ENCODE data around the gene SLC6A20. TPM values are rescaled to one million over a fixed set of nuclear protein-coding genes. Genes with fewer than 3 reads are reported as not detected.
A peak's percentile ranks its signal among the peaks of the same experiment; 100 is the strongest.

The SLC6A20 gene
- total RNA-seq, 5 donors from 2014 or later (not counting 1 experiment from before 2014, with no cell fraction given): 0.12 to 0.44 (median 0.24) TPM; not detected in 1

- Mint-ChIP-seq H3K27me3 (no peaks in the 10 kb centered on the region), H3K27ac (no peak overlapping the region), H3K36me3 (peaks cover 40% of the 10 kb centered on the region), H3K9me3 (no peaks in the 10 kb centered on the region), H3K4me3 (no peak overlapping the region), H3K4me1 (peaks cover 24 to 27% (median 27%) of the 10 kb centered on the region in 3 donors)
- peaks cover 13 to 17% of the 10 kb centered on the region in 2 experiments for H3K4me1 ChIP-seq (ENCODE audit: control insufficient read depth in 1 of 2, extremely low read depth in 1 of 2, insufficient read depth in 2 of 2, low read length in 2 of 2)
- no CpG with 5 or more reads among the region's 1 CpG for WGBS (ENCODE audit: insufficient coverage)
- no peak overlapping the region for H3K27ac ChIP-seq (ENCODE audit: low read length)
- no peak for DNase-seq
- H3K27me3 ChIP-seq (replicated peaks in 1 of 2; ENCODE audit: control insufficient read depth in 2 of 2, extremely low read depth in 1 of 2, insufficient read depth in 2 of 2, low read length in 1 of 2): no peaks in the 10 kb centered on the region
- no peak overlapping the region for H3K4me3 ChIP-seq (ENCODE audit: control insufficient read depth in 1 of 2, extremely low read depth in 1 of 2, low read length in 1 of 2)
- H3K9me3 ChIP-seq: no peaks in the 10 kb centered on the region
- ChIA-PET CTCF (no interaction called here), POLR2A (interaction anchor here in 1 of 2 donors (0.7 kb wide), 1 partner anchor 1453 kb away, joined by 3 read pairs; no protein-coding TSS in a partner anchor)
- peaks cover 0 to 10% of the 10 kb centered on the region in 2 donors for H3K36me3 ChIP-seq (ENCODE audit: control insufficient read depth in 2 of 2, extremely low read depth in 1 of 2, insufficient read depth in 1 of 2, low read length in 1 of 2)
- no peak for ATAC-seq (replicated peaks in 1 of 4)
Measured at GRCh38 chr3:45838466-45838865, 42.1 kb upstream of the SLC6A20 start.

- Histone ChIP-seq H3K27me3 (replicated peaks in 1 of 2; ENCODE audit: control insufficient read depth in 2 of 2, extremely low read depth in 1 of 2, insufficient read depth in 2 of 2, low read length in 1 of 2) (no peaks in the 10 kb centered on the region), H3K4me3 (ENCODE audit: control insufficient read depth in 1 of 2, extremely low read depth in 1 of 2, low read length in 1 of 2) (no peak overlapping the region), H3K4me1 (ENCODE audit: control insufficient read depth in 1 of 2, extremely low read depth in 1 of 2, insufficient read depth in 2 of 2, low read length in 2 of 2) (no peaks in the 10 kb centered on the region), H3K36me3 (ENCODE audit: control insufficient read depth in 2 of 2, extremely low read depth in 1 of 2, insufficient read depth in 1 of 2, low read length in 1 of 2) (peaks cover 0 to 14% of the 10 kb centered on the region in 2 donors), H3K9me3 (no peaks in the 10 kb centered on the region), H3K27ac (ENCODE audit: low read length) (no peak overlapping the region)
- CTCF ChIA-PET: interaction anchor here in 1 of 2 donors (0.6 kb wide), 1 partner anchor 321 kb away, joined by 3 read pairs; no protein-coding TSS in a partner anchor
- Mint-ChIP-seq H3K4me3 (no peak overlapping the region), H3K36me3 (peaks cover 61% of the 10 kb centered on the region), H3K27ac (no peak overlapping the region), H3K4me1 (no peaks in the 10 kb centered on the region), H3K27me3 (no peaks in the 10 kb centered on the region), H3K9me3 (no peaks in the 10 kb centered on the region)
- WGBS (ENCODE audit: insufficient coverage): 100% methylated on average over 2 of the region's 5 CpGs
- POLR2A ChIA-PET: no interaction called here
- ATAC-seq (replicated peaks in 1 of 4) (no peak), DNase-seq (peak in 1 of 35 experiments; percentile 21)
Measured at GRCh38 chr3:45832699-45833098, 36.4 kb upstream of the SLC6A20 start.

DNA sequence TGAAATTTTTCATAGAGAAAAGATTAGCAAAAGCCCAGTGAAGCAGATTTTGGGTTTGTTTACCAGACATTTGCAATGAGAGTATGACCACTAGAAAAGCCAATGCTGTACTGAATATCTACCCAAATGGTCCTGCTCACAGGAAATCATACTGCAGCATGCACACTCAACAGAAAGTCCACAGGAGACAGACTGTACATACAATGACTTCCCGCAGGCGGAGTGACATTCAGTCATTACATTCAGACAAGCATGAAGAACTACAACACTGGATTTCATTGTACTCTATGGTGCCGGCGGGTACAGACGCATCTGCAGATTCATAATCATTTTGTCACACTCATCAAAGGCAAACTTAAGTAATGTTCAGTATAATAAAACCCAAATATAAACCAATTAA, 33.8 kb upstream of the SLC6A20 start:
- Histone ChIP-seq H3K4me1 (ENCODE audit: control insufficient read depth in 1 of 2, extremely low read depth in 1 of 2, insufficient read depth in 2 of 2, low read length in 2 of 2) (peaks cover 0 to 2% of the 10 kb centered on the region in 2 experiments), H3K27me3 (replicated peaks in 1 of 2; ENCODE audit: control insufficient read depth in 2 of 2, extremely low read depth in 1 of 2, insufficient read depth in 2 of 2, low read length in 1 of 2) (no peaks in the 10 kb centered on the region), H3K36me3 (ENCODE audit: control insufficient read depth in 2 of 2, extremely low read depth in 1 of 2, insufficient read depth in 1 of 2, low read length in 1 of 2) (peaks cover 0 to 23% of the 10 kb centered on the region in 2 donors), H3K27ac (ENCODE audit: low read length) (no peak overlapping the region), H3K9me3 (no peaks in the 10 kb centered on the region), H3K4me3 (ENCODE audit: control insufficient read depth in 1 of 2, extremely low read depth in 1 of 2, low read length in 1 of 2) (no peak overlapping the region)
- 100% methylated on average over 2 of the region's 5 CpGs for WGBS (ENCODE audit: insufficient coverage)
- Mint-ChIP-seq H3K36me3 (peaks cover 64% of the 10 kb centered on the region), H3K4me1 (peaks cover 3 to 12% (median 6%) of the 10 kb centered on the region in 3 donors), H3K27ac (no peak overlapping the region), H3K9me3 (no peaks in the 10 kb centered on the region), H3K27me3 (no peaks in the 10 kb centered on the region), H3K4me3 (no peak overlapping the region)
- ChIA-PET POLR2A (no interaction called here), CTCF (no interaction called here)
- ATAC-seq (replicated peaks in 1 of 4): no peak
- DNase-seq: no peak

DNA sequence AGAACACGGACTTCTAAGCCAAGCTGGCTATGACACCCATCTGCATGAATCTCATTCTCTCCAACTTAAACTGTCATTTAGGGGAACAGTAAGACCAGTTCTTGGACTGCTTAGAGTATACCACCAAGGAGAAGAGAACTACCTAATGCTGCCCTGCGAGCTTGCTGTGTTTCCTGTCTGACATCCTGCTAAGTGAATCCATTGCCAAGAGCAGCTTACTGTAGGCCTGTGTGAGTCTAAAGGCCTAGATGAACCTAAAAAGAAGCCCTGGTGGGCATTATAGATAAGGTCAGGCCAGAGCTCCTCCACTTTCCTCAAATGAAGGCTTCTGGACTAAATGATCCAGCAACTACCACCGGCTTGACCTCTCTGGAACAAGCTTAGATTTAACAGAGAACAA, 30.6 kb upstream of the SLC6A20 start:
- Histone ChIP-seq H3K36me3 (ENCODE audit: control insufficient read depth in 2 of 2, extremely low read depth in 1 of 2, insufficient read depth in 1 of 2, low read length in 1 of 2) (peaks cover 0 to 16% of the 10 kb centered on the region in 2 donors), H3K27ac (ENCODE audit: low read length) (no peak overlapping the region), H3K9me3 (no peaks in the 10 kb centered on the region), H3K27me3 (replicated peaks in 1 of 2; ENCODE audit: control insufficient read depth in 2 of 2, extremely low read depth in 1 of 2, insufficient read depth in 2 of 2, low read length in 1 of 2) (no peaks in the 10 kb centered on the region), H3K4me1 (ENCODE audit: control insufficient read depth in 1 of 2, extremely low read depth in 1 of 2, insufficient read depth in 2 of 2, low read length in 2 of 2) (peaks cover 0 to 2% of the 10 kb centered on the region in 2 experiments), H3K4me3 (ENCODE audit: control insufficient read depth in 1 of 2, extremely low read depth in 1 of 2, low read length in 1 of 2) (no peak overlapping the region)
- Mint-ChIP-seq H3K9me3 (no peaks in the 10 kb centered on the region), H3K27me3 (no peaks in the 10 kb centered on the region), H3K27ac (no peak overlapping the region), H3K4me3 (no peak overlapping the region), H3K4me1 (peaks cover 3 to 12% (median 6%) of the 10 kb centered on the region in 3 donors), H3K36me3 (peaks cover 69% of the 10 kb centered on the region)
- DNase-seq: no peak
- 87% methylated on average over 3 of the region's 3 CpGs for WGBS (ENCODE audit: insufficient coverage)
- ChIA-PET CTCF (interaction anchor here in 1 of 2 donors (0.6 kb wide), 1 partner anchor 167 kb away, joined by 12 read pairs; no protein-coding TSS in a partner anchor), POLR2A (no interaction called here)
- ATAC-seq (replicated peaks in 1 of 4): no peak

- H3K9me3 ChIP-seq: no peaks in the 10 kb centered on the region
- Mint-ChIP-seq H3K27me3 (no peaks in the 10 kb centered on the region), H3K36me3 (peaks cover 69% of the 10 kb centered on the region), H3K9me3 (no peaks in the 10 kb centered on the region), H3K27ac (no peak overlapping the region), H3K4me3 (no peak overlapping the region), H3K4me1 (peaks cover 3 to 12% (median 6%) of the 10 kb centered on the region in 3 donors)
- no peaks in the 10 kb centered on the region for H3K27me3 ChIP-seq (replicated peaks in 1 of 2; ENCODE audit: control insufficient read depth in 2 of 2, extremely low read depth in 1 of 2, insufficient read depth in 2 of 2, low read length in 1 of 2)
- H3K4me1 ChIP-seq (ENCODE audit: control insufficient read depth in 1 of 2, extremely low read depth in 1 of 2, insufficient read depth in 2 of 2, low read length in 2 of 2): peaks cover 0 to 2% of the 10 kb centered on the region in 2 experiments
- peaks cover 0 to 19% of the 10 kb centered on the region in 2 donors for H3K36me3 ChIP-seq (ENCODE audit: control insufficient read depth in 2 of 2, extremely low read depth in 1 of 2, insufficient read depth in 1 of 2, low read length in 1 of 2)
- H3K4me3 ChIP-seq (ENCODE audit: control insufficient read depth in 1 of 2, extremely low read depth in 1 of 2, low read length in 1 of 2): no peak overlapping the region
- ChIA-PET CTCF (no interaction called here), POLR2A (no interaction called here)
- no peak overlapping the region for H3K27ac ChIP-seq (ENCODE audit: low read length)
- DNase-seq: no peak
- WGBS (ENCODE audit: insufficient coverage): no CpG with 5 or more reads among the region's 2 CpGs
- ATAC-seq (replicated peaks in 1 of 4): no peak
Measured at GRCh38 chr3:45826321-45826720, 30.0 kb upstream of the SLC6A20 start.

- Mint-ChIP-seq H3K27ac (no peak overlapping the region), H3K9me3 (peaks cover 0 to 5% (median 2%) of the 10 kb centered on the region in 3 donors), H3K4me1 (peaks cover 0 to 6% (median 2%) of the 10 kb centered on the region in 3 donors), H3K27me3 (no peaks in the 10 kb centered on the region), H3K36me3 (peaks cover 56% of the 10 kb centered on the region), H3K4me3 (no peak overlapping the region)
- Histone ChIP-seq H3K27me3 (replicated peaks in 1 of 2; ENCODE audit: control insufficient read depth in 2 of 2, extremely low read depth in 1 of 2, insufficient read depth in 2 of 2, low read length in 1 of 2) (no peaks in the 10 kb centered on the region), H3K9me3 (no peaks in the 10 kb centered on the region), H3K4me1 (ENCODE audit: control insufficient read depth in 1 of 2, extremely low read depth in 1 of 2, insufficient read depth in 2 of 2, low read length in 2 of 2) (no peaks in the 10 kb centered on the region), H3K27ac (ENCODE audit: low read length) (no peak overlapping the region), H3K4me3 (ENCODE audit: control insufficient read depth in 1 of 2, extremely low read depth in 1 of 2, low read length in 1 of 2) (no peak overlapping the region), H3K36me3 (ENCODE audit: control insufficient read depth in 2 of 2, extremely low read depth in 1 of 2, insufficient read depth in 1 of 2, low read length in 1 of 2) (peaks cover 5 to 6% of the 10 kb centered on the region in 2 donors)
- 100% methylated on average over 1 of the region's 1 CpG for WGBS (ENCODE audit: insufficient coverage)
- CTCF ChIA-PET: interaction anchor here in 1 of 2 donors (0.6 to 0.7 kb wide), 2 partner anchors 115 to 380 kb away, joined by 3 to 7 read pairs; no protein-coding TSS in a partner anchor
- POLR2A ChIA-PET: interaction anchor here in 1 of 2 donors (0.7 kb wide), 1 partner anchor 1220 kb away, joined by 5 read pairs; no protein-coding TSS in a partner anchor
- no peak for DNase-seq
- no peak for ATAC-seq (replicated peaks in 1 of 4)
Measured at GRCh38 chr3:45821127-45821526, 24.8 kb upstream of the SLC6A20 start.
